HG02870 (cell line): ENCODE measurements around the gene LY6G5B.

Experiments
- ATAC-seq: cut with Tn5 transposase; IDR thresholded peaks from one replicate; pipeline ENCODE4 v1.9.1; 2021; ENCODE audit warnings: mild to moderate bottlenecking, moderate library complexity; ENCODE audit not compliant: unreplicated experiment

Gene LY6G5B

DNA sequence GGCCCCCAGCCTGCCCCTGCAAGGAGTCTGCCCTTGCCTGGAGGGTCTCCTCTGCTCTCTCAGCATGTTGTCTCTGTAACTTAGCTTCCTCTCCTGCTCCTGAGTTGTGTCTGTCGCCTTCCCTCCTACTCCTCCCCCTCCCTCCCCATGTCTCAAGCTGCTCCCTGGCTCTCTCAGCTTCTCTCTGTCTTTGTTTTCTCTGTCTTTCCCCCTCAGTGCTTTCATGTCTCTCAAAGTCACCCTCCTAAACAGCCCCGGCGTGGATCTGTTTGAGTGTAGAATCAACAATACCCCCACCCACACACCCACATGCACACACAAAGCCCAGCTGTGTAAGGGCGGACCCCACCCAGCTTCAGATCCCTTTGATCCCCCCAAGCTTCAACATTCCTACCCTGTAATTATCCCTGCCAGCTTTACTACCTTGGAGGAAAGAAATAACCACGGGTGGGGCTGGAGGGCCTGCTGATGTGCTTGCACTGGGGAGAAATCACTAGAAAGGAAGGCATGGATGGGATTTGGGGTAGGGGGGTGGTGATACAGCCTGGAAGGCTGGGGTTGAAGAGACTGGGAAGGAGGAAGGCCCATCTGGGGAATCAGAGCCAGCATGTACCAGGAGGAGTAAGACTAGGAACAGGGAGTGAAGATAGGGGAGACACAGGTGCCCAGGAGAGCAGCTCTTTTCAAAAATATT, 44.4 kb downstream of the LY6G5B start:
- no peak for ATAC-seq

DNA sequence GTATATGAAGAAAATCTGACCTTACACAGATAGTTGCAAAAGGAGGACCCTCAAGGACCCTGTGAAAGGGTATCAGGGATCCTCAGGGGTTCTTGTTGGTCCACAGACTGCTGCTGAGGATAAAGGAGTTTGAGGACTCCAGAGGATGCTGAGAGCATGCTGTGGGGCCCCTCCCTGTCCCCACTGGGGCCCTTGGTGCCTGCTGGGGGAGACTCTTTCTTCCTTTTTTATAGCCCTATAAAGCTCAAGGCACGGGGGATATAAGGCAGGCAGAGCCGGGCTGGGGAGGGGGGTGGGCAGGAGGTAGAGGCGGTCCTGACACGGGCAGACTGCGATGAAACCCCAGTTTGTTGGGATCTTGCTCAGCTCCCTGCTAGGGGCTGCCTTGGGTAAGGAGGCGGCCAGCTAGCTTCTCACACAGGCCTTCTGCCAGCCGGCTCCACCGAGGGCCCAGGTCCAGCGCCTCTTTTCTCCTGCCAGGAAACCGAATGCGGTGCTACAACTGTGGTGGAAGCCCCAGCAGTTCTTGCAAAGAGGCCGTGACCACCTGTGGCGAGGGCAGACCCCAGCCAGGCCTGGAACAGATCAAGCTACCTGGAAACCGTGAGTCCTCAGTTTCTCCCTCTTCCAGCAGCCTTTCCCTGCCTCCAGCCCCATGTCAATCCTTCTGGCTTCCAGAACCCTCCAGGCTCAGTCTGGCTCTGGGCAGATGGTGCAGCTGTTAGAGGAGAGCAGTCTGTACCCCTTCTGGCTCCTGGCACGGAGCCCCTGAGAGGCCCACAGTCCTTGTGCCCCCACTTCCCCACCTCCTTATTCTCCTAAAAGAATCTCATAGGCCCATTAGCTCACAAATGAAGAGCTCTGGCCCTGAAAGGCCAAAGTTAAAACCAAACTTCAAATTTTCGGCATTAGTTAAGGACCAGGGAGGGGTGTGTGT, 45.5 kb downstream of the LY6G5B start, which contains the start of gene LY6G6D:
Gene LY6G6D (plus strand): TSS at position 327 of the 937 bp plus-strand sequence. CDS start 8 bp downstream, at position 335.
- no peak for ATAC-seq

GRCh38 chr6:31717499-31718222, 47.9 kb downstream of the LY6G5B start:
- ATAC-seq, result no peak

- no peak for ATAC-seq
These were observed 48.5 kb downstream of the LY6G5B start for GRCh38 chr6:31718265-31718664.

- no peak for ATAC-seq
These were observed 49.2 kb downstream of the LY6G5B start for GRCh38 chr6:31719001-31719400.

GRCh38 chr6:31720196-31720770, 50.5 kb downstream of the LY6G5B start:
- no peak for ATAC-seq

- ATAC-seq, result no peak
These were observed 51.7 kb downstream of the LY6G5B start, which contains the start of gene LY6G6C for GRCh38 chr6:31721351-31722020. TSS of gene LY6G6C (minus strand) at chr6:31721746. CDS start at chr6:31721679, 67 bp downstream.

DNA sequence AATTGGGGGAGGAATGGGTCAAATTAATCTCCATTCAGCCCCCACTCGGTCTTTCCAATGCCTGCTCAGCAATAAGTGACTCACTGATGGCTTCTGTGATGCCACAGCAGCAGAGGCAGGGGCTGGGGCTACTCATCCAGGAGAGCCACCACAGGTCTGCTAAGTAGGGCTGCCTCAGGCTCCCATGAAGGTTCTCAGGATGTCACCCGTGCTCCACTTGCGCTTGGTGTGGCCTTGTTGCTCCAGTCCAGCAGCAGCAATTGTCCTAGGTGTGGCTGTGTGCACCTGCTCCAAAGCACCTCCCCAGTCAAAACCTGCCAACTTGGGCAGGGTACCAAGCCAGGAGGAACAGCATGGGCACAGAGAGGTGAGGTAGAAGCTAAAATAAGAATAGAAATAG, 52.4 kb downstream of the LY6G5B start:
- ATAC-seq, result no peak
